Trophoblast cell (in vitro differentiated cells and primary cell): ENCODE measurements around the gene ACOT11.

Experiments used
- DNase-seq, 2 donors: peaks; one replicate each; pipeline ENCODE4 v3.0.0-alpha.2; 2016
- H2AFZ ChIP-seq: 2 replicates; pipeline ENCODE4 v1.6.1; 2013; ENCODE audit warnings: low read length, moderate library complexity, mild to moderate bottlenecking; ENCODE audit not compliant: insufficient read depth, poor library complexity
- H2AK5ac ChIP-seq: 2 replicates; pipeline ENCODE4 v1.6.1; 2013; ENCODE audit warnings: mild to moderate bottlenecking, low read length
- H2BK120ac ChIP-seq: 2 replicates; pipeline ENCODE4 v1.6.1; 2013; ENCODE audit warnings: low read length, mild to moderate bottlenecking, moderate library complexity; ENCODE audit not compliant: insufficient read depth, poor library complexity
- H2BK12ac ChIP-seq: 2 replicates; pipeline ENCODE4 v1.6.1; 2013; ENCODE audit warnings: mild to moderate bottlenecking, low read length, moderate library complexity
- H2BK5ac ChIP-seq: 2 replicates; pipeline ENCODE4 v1.6.1; 2013; ENCODE audit warnings: low read length, low read depth, moderate library complexity, mild to moderate bottlenecking; ENCODE audit not compliant: poor library complexity
- H3K14ac ChIP-seq: 2 replicates; pipeline ENCODE4 v1.6.1; 2013; ENCODE audit warnings: mild to moderate bottlenecking, low read length
- H3K18ac ChIP-seq: 2 replicates; pipeline ENCODE4 v1.6.1; 2013; ENCODE audit warnings: mild to moderate bottlenecking, low read length
- H3K23ac ChIP-seq: 2 replicates; pipeline ENCODE4 v1.6.1; 2013; ENCODE audit warnings: low read length
- H3K27ac ChIP-seq: 2 replicates; pipeline ENCODE4 v1.5.1; 2013; ENCODE audit warnings: low read depth, mild to moderate bottlenecking, inconsistent platforms, low read length, moderate library complexity
- H3K27me3 ChIP-seq: 2 replicates; pipeline ENCODE4 v1.6.1; 2013; ENCODE audit warnings: inconsistent platforms, mild to moderate bottlenecking, low read length, moderate library complexity; ENCODE audit not compliant: insufficient read depth
- H3K36me3 ChIP-seq, 2 experiments: 1 replicate in 1 of 2; 2 replicates in 1 of 2; pipeline ENCODE4 v1.6.1; 2013; ENCODE audit warnings: low read length in 2 of 2, mild to moderate bottlenecking in 2 of 2, moderate library complexity in 1 of 2; ENCODE audit not compliant: insufficient read depth in 2 of 2, control insufficient read depth in 1 of 2
- H3K4ac ChIP-seq: 2 replicates; pipeline ENCODE4 v1.6.1; 2013; ENCODE audit warnings: low read depth, mild to moderate bottlenecking, low read length, moderate library complexity
- H3K4me1 ChIP-seq, 2 experiments: 1 replicate in 1 of 2; 2 replicates in 1 of 2; pipeline ENCODE4 v1.6.1; 2013; ENCODE audit warnings: low read length in 2 of 2, mild to moderate bottlenecking in 2 of 2, moderate library complexity in 1 of 2; ENCODE audit not compliant: insufficient read depth in 2 of 2, control insufficient read depth in 1 of 2
- H3K4me2 ChIP-seq: 2 replicates; pipeline ENCODE4 v1.6.1; 2013; ENCODE audit warnings: inconsistent platforms, mild to moderate bottlenecking, low read length, moderate library complexity
- H3K4me3 ChIP-seq: 2 replicates; pipeline ENCODE4 v1.5.1; 2013; ENCODE audit warnings: mild to moderate bottlenecking, low read depth, low read length, inconsistent platforms
- H3K79me1 ChIP-seq: one replicate; pipeline ENCODE4 v1.6.1; 2013; ENCODE audit warnings: low read length
- H3K79me2 ChIP-seq: 2 replicates; pipeline ENCODE4 v1.6.1; 2013; ENCODE audit warnings: low read length, mild to moderate bottlenecking; ENCODE audit not compliant: control insufficient read depth, insufficient read depth, poor library complexity
- H3K9ac ChIP-seq: 2 replicates; pipeline ENCODE4 v1.6.1; 2013; ENCODE audit warnings: mild to moderate bottlenecking, low read length
- H3K9me3 ChIP-seq: 2 replicates; pipeline ENCODE4 v1.6.1; 2013; ENCODE audit warnings: low read depth, mild to moderate bottlenecking, control low read depth, inconsistent platforms, low read length; ENCODE audit not compliant: insufficient read depth
- H4K12ac ChIP-seq: 2 replicates; pipeline ENCODE4 v1.6.1; 2013; ENCODE audit warnings: low read depth, mild to moderate bottlenecking, low read length, moderate library complexity
- H4K8ac ChIP-seq: 2 replicates; pipeline ENCODE4 v1.6.1; 2013; ENCODE audit warnings: low read depth, mild to moderate bottlenecking, low read length, moderate library complexity
- H4K91ac ChIP-seq: one replicate; pipeline ENCODE4 v1.6.1; 2013; ENCODE audit warnings: low read depth, mild to moderate bottlenecking, low read length, moderate library complexity
- WGBS: extraction: QIAGEN DNeasy Blood & Tissue Kit; methylation state at CpG from one replicate; pipeline ENCODE4 v1.1.7; 2013; ENCODE audit warnings: missing lambda C conversion rate; ENCODE audit not compliant: insufficient read length, insufficient coverage; ENCODE audit errors: extremely low coverage; 5-methylcytosine and 5-hydroxymethylcytosine counted together

The ACOT11 gene

DNA sequence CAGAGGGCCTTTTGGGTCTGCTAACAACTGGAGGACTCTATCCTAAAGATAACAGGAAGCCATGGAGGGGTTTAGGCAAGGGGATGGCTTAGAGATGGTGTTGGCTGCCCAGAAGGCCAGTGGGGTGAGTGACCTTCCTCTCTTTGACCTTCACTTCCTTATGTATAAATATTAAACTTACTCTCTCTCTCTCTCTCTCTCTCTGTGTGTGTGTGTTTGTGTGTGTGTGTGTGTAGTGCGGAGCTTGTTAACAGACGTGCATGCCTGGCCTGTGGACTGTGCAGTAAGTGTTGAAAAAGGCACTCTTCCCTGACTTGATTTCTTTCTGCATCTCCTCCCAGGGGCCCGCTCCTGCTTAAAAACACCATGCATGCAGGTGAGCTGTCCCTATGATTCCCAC lies 103.6 kb downstream of the ACOT11 start:
- Histone ChIP-seq H2BK5ac (no peak overlapping the region), H3K23ac (no peak overlapping the region), H3K9ac (no peak overlapping the region), H2BK12ac (no peak overlapping the region), H3K27me3 (no peaks in the 10 kb centered on the region), H3K14ac (no peak overlapping the region), H3K4me2 (no peak overlapping the region), H3K27ac (no peak overlapping the region), H3K4me1 (peaks cover 3 to 14% of the 10 kb centered on the region in 2 experiments), H3K4me3 (no peak overlapping the region), H3K36me3 (no peaks in the 10 kb centered on the region), H3K18ac (no peak overlapping the region), H2AFZ (no peak overlapping the region), H2BK120ac (no peak overlapping the region), H3K4ac (no peak overlapping the region), H4K12ac (no peak overlapping the region), H3K9me3 (no peaks in the 10 kb centered on the region), H3K79me2 (no peaks in the 10 kb centered on the region), H4K91ac (no peak overlapping the region), H4K8ac (no peak overlapping the region), H2AK5ac (no peak overlapping the region), H3K79me1 (no peaks in the 10 kb centered on the region)
- DNase-seq = no peak
- no CpG with 5 or more reads among the region's 3 CpGs for WGBS

DNA sequence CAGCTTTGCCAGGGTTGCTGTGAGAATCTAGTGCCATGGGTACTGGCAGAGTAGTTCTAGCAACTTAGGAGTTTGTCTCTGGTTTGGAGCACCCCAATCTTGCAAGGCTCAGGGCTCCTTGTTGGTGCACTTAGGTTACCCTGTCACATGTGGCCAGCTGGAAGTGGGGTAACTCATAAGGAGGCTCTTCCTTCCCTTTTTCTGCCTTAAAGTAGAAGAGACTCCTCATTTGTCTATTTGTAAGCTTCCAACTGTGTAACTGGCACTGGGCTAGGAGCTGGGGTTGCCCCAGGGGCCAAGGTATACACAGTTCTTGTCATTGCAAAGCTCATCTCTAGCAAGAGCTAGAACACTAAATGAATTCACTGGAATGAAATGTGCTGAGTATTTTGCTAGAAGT lies 104.1 kb downstream of the ACOT11 start:
- H3K4me2 ChIP-seq = no peak overlapping the region
- H3K27me3 ChIP-seq = no peaks in the 10 kb centered on the region
- no peak overlapping the region for H4K8ac ChIP-seq
- H3K79me2 ChIP-seq = no peaks in the 10 kb centered on the region
- no peak overlapping the region for H2BK12ac ChIP-seq
- DNase-seq = no peak
- H3K18ac ChIP-seq = no peak overlapping the region
- H3K14ac ChIP-seq = no peak overlapping the region
- H3K23ac ChIP-seq = no peak overlapping the region
- H3K27ac ChIP-seq = no peak overlapping the region
- no peak overlapping the region for H2BK5ac ChIP-seq
- no peak overlapping the region for H2AFZ ChIP-seq
- no peak overlapping the region for H2AK5ac ChIP-seq
- no peaks in the 10 kb centered on the region for H3K79me1 ChIP-seq
- H4K12ac ChIP-seq = no peak overlapping the region
- H2BK120ac ChIP-seq = no peak overlapping the region
- H4K91ac ChIP-seq = no peak overlapping the region
- H3K4ac ChIP-seq = no peak overlapping the region
- H3K9ac ChIP-seq = peak overlapping the region; percentile 29
- peaks cover 3 to 14% of the 10 kb centered on the region in 2 experiments for H3K4me1 ChIP-seq
- H3K9me3 ChIP-seq = no peaks in the 10 kb centered on the region
- no peak overlapping the region for H3K4me3 ChIP-seq
- H3K36me3 ChIP-seq = no peaks in the 10 kb centered on the region

DNA sequence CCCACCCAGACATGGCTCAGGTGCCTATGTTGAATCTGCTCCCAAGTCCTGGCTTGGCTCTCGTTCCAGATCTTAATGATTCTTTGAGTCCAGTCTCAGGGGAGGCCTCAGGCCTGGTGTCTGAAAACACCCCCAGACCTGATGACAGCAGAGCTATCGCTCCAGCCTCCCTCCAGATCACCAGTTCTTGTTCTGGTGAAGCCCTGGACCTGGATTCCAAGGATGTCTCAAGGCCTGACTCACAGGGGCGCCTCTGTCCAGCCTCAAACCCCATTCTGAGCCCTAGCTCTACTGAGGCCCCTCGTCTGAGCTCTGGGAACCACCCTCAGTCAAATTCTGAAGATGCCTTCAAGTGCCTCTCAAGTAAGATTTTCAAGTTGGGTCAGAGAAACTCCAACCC lies 105.0 kb downstream of the ACOT11 start:
- Histone ChIP-seq H4K12ac (no peak overlapping the region), H3K27me3 (no peaks in the 10 kb centered on the region), H3K79me2 (no peaks in the 10 kb centered on the region), H3K14ac (no peak overlapping the region), H2AK5ac (no peak overlapping the region), H3K36me3 (no peaks in the 10 kb centered on the region), H2BK12ac (no peak overlapping the region), H3K9me3 (no peaks in the 10 kb centered on the region), H3K4ac (no peak overlapping the region), H3K4me3 (no peak overlapping the region), H3K4me2 (no peak overlapping the region), H2AFZ (no peak overlapping the region), H4K8ac (no peak overlapping the region), H3K23ac (no peak overlapping the region), H2BK120ac (no peak overlapping the region), H2BK5ac (no peak overlapping the region), H3K18ac (no peak overlapping the region), H3K9ac (no peak overlapping the region), H3K4me1 (peaks cover 3 to 14% of the 10 kb centered on the region in 2 experiments), H3K79me1 (no peaks in the 10 kb centered on the region), H4K91ac (no peak overlapping the region), H3K27ac (no peak overlapping the region)
- WGBS = no CpG with 5 or more reads among the region's 4 CpGs
- DNase-seq = no peak

DNA sequence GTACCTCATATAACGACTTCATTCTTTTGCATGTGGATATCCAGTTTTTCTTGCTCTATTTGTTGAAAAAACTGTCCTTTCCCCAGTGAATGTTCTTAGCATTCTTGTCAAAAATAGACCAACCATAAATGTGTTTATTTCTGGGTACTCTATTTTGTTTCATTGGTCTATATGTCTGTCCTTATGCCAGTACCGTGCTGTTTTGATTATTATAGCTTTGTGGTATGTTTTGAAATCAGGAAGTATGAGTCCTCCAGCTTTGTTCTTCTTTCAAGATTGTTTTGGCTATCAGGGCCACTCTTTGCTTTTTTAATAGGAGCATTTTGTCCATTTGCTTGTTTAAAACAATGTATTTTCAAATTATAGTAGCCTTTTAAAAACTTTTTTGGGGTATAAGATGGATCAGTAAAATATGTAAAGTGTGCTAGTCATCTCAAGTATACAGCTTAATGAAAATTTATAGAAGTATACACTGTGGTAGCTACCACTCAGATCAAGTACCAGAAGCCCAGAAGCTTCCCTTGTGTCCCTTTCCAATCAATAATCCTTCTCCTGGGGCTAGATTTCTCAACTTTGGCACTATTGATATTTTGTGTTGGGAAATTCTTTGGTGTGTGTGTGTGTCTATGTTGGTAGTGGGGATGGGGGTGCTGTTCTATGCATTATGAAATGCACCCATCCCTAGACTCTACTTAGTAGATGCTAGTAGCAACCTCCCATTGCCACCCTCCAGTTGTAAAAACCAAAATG lies 110.3 kb downstream of the ACOT11 start:
- Histone ChIP-seq H3K4ac (no peak overlapping the region), H4K91ac (no peak overlapping the region), H3K27ac (no peak overlapping the region), H3K79me1 (no peaks in the 10 kb centered on the region), H3K4me3 (no peak overlapping the region), H2AK5ac (no peak overlapping the region), H3K4me1 (peaks cover 0 to 1% of the 10 kb centered on the region in 2 experiments), H4K8ac (no peak overlapping the region), H2BK12ac (no peak overlapping the region), H3K36me3 (no peaks in the 10 kb centered on the region), H3K23ac (no peak overlapping the region), H2BK120ac (no peak overlapping the region), H3K9me3 (no peaks in the 10 kb centered on the region), H3K9ac (no peak overlapping the region), H3K4me2 (no peak overlapping the region), H2AFZ (no peak overlapping the region), H2BK5ac (no peak overlapping the region), H4K12ac (no peak overlapping the region), H3K27me3 (no peaks in the 10 kb centered on the region), H3K18ac (no peak overlapping the region), H3K79me2 (no peaks in the 10 kb centered on the region), H3K14ac (no peak overlapping the region)
- no peak for DNase-seq
- no CpG with 5 or more reads among the region's 2 CpGs for WGBS
